ENCODE results near the gene KRT35.

- TF ChIP-seq POLR2AphosphoS5 (IDR thresholded peaks at IDR 0.05): no peak
- TF ChIP-seq POLR2A (IDR thresholded peaks at IDR 0.05): no peak
Measured at GRCh38 chr17:41513168-41513547, 32.2 kb upstream of the KRT35 start.

Measured in spleen (tissue), 3 donors.